Peyer's patch (tissue), 4 donors: Measurements from ENCODE around the gene MACROD2.

ENCODE experiments used
- POLR2A ChIP-seq, 2 donors: fragments of 450-650 bp; IDR thresholded peaks; one replicate each; pipeline ENCODE4 v1.5.1; 2017; ENCODE audit warnings: antibody characterized with exemption in 2 of 2, mild to moderate bottlenecking in 2 of 2, moderate library complexity in 2 of 2
- TF ChIP-seq, protein P1 (sequence below), 6 experiments: fragments of 450-650 bp in 4 of 6; fragments of 200-600 bp in 2 of 6; sonication (generic) in 1 of 6; IDR thresholded peaks; one replicate each; pipeline ENCODE4 v1.5.1; 2017 to 2019; ENCODE audit warnings: antibody characterized with exemption in 6 of 6, mild to moderate bottlenecking in 3 of 6, moderate library complexity in 1 of 6

DNA sequence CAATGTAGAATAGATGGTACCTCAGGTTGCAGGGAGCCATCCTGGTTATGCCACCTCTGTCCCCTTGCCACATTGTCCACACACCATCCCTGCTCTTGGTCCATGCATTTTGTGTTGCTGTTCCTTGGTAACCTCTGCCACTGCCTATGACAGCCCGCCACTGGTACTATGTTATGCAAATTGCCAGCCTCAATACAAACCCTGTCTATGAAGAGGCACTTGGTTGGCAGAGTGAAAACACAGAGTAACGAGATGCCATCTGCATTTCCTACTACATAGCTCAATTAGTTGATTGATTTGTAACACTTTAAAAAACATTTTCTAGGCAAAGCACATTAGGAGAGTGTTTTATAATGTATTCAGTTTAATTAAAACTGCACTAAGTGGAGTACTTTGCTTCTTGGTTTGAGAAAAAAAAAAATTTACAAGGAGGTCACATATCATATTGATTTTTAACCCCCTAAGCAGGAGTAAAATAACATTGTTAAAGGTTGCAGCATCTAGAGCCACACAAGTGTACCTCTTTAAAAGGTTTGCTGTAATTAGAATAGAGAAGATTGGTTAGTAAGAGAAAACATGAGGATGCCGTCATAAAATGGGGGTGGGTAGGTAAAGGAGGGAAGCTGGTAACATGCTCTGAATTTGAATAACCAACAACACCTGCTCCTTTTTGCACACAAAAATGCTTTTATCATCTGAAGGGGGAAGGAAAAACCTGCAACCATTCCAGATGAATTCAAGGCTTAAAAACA lies 1760.9 kb downstream of the MACROD2 start:
- TF ChIP-seq, protein P1, sequence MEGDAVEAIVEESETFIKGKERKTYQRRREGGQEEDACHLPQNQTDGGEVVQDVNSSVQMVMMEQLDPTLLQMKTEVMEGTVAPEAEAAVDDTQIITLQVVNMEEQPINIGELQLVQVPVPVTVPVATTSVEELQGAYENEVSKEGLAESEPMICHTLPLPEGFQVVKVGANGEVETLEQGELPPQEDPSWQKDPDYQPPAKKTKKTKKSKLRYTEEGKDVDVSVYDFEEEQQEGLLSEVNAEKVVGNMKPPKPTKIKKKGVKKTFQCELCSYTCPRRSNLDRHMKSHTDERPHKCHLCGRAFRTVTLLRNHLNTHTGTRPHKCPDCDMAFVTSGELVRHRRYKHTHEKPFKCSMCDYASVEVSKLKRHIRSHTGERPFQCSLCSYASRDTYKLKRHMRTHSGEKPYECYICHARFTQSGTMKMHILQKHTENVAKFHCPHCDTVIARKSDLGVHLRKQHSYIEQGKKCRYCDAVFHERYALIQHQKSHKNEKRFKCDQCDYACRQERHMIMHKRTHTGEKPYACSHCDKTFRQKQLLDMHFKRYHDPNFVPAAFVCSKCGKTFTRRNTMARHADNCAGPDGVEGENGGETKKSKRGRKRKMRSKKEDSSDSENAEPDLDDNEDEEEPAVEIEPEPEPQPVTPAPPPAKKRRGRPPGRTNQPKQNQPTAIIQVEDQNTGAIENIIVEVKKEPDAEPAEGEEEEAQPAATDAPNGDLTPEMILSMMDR (IDR thresholded peaks at IDR 0.05): no peak
- TF ChIP-seq POLR2A (IDR thresholded peaks at IDR 0.05): no peak
